ENCODE measurements around the gene TEC.

DNA sequence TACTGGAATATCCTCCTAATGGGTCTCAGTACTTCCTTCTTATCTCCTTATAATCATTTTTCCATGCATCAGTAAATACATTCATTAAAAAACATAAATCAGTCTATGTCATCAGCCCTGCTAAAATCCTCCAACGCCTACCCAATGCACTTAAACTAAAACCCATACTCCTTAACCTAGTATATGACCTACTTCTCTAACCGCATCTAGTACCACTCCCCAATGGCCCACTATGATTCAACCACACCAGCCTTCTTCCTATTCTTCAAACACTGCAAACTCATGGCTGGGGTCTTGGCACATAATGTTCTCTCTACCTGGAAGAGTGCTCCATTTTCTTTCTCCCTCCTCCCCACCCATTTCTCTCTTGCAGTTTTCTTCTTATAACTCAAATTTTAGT, 18.7 kb downstream of the TEC start:
- no peak for TF ChIP-seq USF1 (IDR thresholded peaks at IDR 0.05)
- TF ChIP-seq YY1 (IDR thresholded peaks at IDR 0.05; ENCODE audit: low read depth) = no peak
- no peak for TF ChIP-seq EP300 (IDR thresholded peaks at IDR 0.05; ENCODE audit: borderline replicate concordance)
- no peak for TF ChIP-seq REST (IDR thresholded peaks at IDR 0.05; ENCODE audit: low read depth)
- no peak for TF ChIP-seq RAD21 (IDR thresholded peaks at IDR 0.05; ENCODE audit: low read depth)
- TF ChIP-seq, protein P1, sequence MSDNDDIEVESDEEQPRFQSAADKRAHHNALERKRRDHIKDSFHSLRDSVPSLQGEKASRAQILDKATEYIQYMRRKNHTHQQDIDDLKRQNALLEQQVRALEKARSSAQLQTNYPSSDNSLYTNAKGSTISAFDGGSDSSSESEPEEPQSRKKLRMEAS (IDR thresholded peaks at IDR 0.05) = no peak
- TF ChIP-seq CEBPB (IDR thresholded peaks at IDR 0.05) = no peak
- TF ChIP-seq EGR1 (IDR thresholded peaks at IDR 0.05) = no peak
- no peak for TF ChIP-seq CREB1 (IDR thresholded peaks at IDR 0.05; ENCODE audit: low read depth)
- TF ChIP-seq TCF12 (IDR thresholded peaks at IDR 0.05; ENCODE audit: low read depth) = no peak
- TF ChIP-seq TAF1 (IDR thresholded peaks at IDR 0.05; ENCODE audit: low read depth) = no peak
